Mesothelial cell of epicardium (in vitro differentiated cells): ENCODE data around the gene CRYGN. TPM values are rescaled to one million over a fixed set of nuclear protein-coding genes. Genes with fewer than 3 reads are reported as not detected.

ENCODE experiments used
- DNase-seq, 2 experiments: peaks; one replicate each; pipeline ENCODE4 v3.0.0; 2021; ENCODE audit warnings: low spot score in 2 of 2; ENCODE audit not compliant: unreplicated experiment in 2 of 2
- H3K27ac Mint-ChIP-seq: 2 replicates; pipeline ENCODE4 v1.8.0; 2021; ENCODE audit warnings: mixed read lengths
- H3K27me3 Mint-ChIP-seq: 2 replicates; pipeline ENCODE4 v1.8.0; 2021; ENCODE audit warnings: low read depth, mixed read lengths
- H3K36me3 Mint-ChIP-seq: 2 replicates; pipeline ENCODE4 v1.8.0; 2021; ENCODE audit warnings: mixed read lengths
- H3K4me1 Mint-ChIP-seq: 2 replicates; pipeline ENCODE4 v1.8.0; 2021; ENCODE audit warnings: mixed read lengths
- H3K4me3 Mint-ChIP-seq: 2 replicates; pipeline ENCODE4 v1.8.0; 2021; ENCODE audit warnings: mild to moderate bottlenecking, moderate library complexity, mixed read lengths
- H3K9me3 Mint-ChIP-seq: 2 replicates; pipeline ENCODE4 v1.8.0; 2021; ENCODE audit warnings: mixed read lengths
- total RNA-seq: library from RNA; stranded (reverse); gene quantifications from 3 replicates; pipeline ENCODE4 v1.2.1, GENCODE V29; 2021
- TF ChIP-seq, protein P1 (sequence below): fragments of 200-600 bp; sonication (generic); IDR thresholded peaks from one replicate; pipeline ENCODE4 v1.5.0; 2021; ENCODE audit warnings: antibody characterized with exemption; ENCODE audit not compliant: unreplicated experiment

Gene CRYGN
- total RNA-seq, 1 donor from 2014 or later = 9.4 TPM

DNA sequence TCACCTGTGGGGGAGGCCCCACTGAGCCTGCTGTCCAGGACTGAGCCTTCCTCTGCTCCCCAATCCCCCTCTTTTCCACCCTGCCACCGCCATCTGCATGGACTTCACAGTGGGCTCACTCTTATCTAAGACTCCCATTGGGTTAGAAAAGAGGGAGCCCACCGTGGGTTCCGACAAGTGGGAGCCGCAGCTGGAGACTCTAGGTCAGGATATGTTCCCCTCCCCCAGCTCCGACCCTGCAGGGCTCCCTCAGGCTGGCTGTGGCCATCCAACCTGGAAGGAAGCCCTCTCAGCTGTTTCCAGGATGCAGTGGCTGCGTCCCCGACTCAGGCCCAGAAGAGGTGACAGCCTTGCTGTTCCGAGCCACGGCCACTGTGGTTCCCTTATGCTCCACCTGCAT lies 34.9 kb downstream of the CRYGN start:
- Mint-ChIP-seq H3K4me1 (peaks cover 70% of the 10 kb centered on the region), H3K27me3 (no peaks in the 10 kb centered on the region), H3K27ac (peak overlapping the region; percentile 88), H3K36me3 (peaks cover 3% of the 10 kb centered on the region), H3K4me3 (no peak overlapping the region), H3K9me3 (no peaks in the 10 kb centered on the region)
- TF ChIP-seq, protein P1, sequence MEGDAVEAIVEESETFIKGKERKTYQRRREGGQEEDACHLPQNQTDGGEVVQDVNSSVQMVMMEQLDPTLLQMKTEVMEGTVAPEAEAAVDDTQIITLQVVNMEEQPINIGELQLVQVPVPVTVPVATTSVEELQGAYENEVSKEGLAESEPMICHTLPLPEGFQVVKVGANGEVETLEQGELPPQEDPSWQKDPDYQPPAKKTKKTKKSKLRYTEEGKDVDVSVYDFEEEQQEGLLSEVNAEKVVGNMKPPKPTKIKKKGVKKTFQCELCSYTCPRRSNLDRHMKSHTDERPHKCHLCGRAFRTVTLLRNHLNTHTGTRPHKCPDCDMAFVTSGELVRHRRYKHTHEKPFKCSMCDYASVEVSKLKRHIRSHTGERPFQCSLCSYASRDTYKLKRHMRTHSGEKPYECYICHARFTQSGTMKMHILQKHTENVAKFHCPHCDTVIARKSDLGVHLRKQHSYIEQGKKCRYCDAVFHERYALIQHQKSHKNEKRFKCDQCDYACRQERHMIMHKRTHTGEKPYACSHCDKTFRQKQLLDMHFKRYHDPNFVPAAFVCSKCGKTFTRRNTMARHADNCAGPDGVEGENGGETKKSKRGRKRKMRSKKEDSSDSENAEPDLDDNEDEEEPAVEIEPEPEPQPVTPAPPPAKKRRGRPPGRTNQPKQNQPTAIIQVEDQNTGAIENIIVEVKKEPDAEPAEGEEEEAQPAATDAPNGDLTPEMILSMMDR = no peak
- no peak for DNase-seq

DNA sequence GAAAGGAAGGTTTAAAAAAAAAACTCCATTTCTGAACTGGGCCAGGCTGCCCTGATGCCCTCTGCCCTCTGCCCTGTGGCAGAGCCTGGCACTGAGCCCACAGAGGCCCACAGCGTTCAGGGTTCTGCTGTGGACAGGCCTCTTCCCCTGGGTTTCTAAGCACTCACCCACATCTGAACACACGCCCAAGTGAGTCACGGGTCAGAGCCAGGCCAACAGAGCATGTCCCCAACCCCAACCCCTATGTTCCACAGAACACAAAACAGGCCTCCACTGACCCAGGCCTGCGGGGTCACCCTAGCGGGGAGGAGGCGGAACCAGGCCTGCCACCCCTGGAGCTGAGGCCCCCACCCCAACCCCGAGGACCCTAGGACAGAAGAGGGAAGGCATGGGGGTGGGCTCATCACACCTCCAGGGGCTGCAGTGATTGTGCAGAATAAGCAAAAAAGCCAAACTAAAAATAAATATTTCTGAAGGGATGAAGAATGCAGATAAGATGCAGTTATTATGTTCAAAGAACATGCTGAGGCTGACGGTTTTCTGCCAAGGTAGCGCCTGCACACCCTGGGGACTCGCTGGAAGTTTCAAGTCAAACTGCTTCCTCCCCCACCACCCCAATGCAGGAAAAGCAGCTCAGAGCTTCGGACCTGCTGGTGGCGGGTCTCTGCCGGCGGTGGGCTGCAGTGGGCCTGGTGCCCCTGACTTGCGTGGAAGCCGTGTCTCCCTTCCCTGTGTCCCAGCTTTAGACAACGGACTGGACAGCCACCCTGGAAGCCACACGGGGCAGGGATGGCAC lies 35.5 kb downstream of the CRYGN start:
- Mint-ChIP-seq H3K36me3 (peaks cover 3% of the 10 kb centered on the region), H3K4me3 (peak overlapping the region; percentile 22), H3K27me3 (no peaks in the 10 kb centered on the region), H3K9me3 (no peaks in the 10 kb centered on the region), H3K4me1 (peaks cover 72% of the 10 kb centered on the region), H3K27ac (peak overlapping the region; percentile 88)
- TF ChIP-seq, protein P1 = no peak
- no peak for DNase-seq

DNA sequence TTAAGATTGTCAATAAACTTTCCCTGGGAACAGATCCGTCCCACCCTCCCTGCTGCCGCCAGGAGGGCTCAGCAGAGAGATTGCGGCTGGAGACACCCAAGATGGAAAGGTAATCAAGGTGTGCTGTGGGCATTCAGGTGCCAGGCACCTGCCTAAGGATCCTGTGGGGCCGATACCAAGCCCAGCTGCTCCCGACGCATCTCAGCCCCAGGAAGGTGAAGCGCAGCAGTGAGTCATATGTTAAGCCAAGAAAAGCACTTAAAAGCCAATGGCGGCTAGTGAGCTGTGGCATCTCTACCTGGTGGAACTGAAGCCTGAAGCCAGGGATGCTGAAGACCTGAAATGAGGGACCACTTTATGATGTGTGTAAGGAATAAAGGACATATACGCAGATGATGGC lies 36.2 kb downstream of the CRYGN start:
- TF ChIP-seq, protein P1 = no peak
- Mint-ChIP-seq H3K4me3 (peak overlapping the region; percentile 24), H3K27me3 (no peaks in the 10 kb centered on the region), H3K36me3 (peaks cover 8% of the 10 kb centered on the region), H3K27ac (peak overlapping the region; percentile 88), H3K9me3 (no peaks in the 10 kb centered on the region), H3K4me1 (peaks cover 71% of the 10 kb centered on the region)
- DNase-seq = no peak

DNA sequence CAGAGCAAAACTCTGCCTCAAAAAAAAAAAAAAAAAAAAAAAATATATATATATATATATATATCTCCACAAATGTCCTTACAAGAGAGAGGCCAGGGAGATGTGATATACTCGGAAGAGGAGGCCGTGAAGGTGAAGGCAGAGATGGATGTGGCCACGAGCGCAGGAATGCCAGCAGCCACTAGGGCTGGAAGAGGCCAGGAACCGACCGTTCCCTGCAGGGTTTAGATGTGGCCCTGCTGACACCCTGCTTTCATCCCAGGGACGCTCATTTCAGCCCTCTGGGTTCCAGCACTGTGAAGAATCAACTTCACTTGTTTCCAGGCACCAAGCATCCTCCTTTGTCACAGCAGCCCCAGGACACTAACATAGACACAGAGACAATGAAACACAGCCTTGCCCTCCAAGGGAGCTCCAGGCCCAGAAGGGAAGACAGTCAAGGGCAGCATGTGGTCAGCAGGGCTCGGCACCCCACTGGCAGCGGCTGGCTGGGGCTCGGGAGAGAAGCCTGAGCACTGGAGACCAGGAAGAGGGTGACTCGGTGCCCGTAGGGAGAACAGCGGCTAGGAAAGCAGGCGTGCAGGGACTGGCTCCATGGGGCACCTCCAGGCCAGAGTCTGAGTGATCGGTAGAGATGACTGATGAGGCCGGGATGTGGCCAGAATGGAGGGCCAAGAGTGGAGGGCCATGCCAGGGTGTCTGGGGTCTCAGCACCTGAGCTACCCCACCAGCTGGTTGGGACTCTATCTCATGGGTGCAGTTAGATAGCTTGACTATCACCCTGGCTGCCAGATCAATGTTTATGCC lies 37.7 kb downstream of the CRYGN start:
- Mint-ChIP-seq H3K27ac (peak overlapping the region; percentile 85), H3K9me3 (no peaks in the 10 kb centered on the region), H3K36me3 (peaks cover 21% of the 10 kb centered on the region), H3K4me3 (no peak overlapping the region), H3K27me3 (no peaks in the 10 kb centered on the region), H3K4me1 (peaks cover 65% of the 10 kb centered on the region)
- no peak for DNase-seq
- TF ChIP-seq, protein P1 = no peak

DNA sequence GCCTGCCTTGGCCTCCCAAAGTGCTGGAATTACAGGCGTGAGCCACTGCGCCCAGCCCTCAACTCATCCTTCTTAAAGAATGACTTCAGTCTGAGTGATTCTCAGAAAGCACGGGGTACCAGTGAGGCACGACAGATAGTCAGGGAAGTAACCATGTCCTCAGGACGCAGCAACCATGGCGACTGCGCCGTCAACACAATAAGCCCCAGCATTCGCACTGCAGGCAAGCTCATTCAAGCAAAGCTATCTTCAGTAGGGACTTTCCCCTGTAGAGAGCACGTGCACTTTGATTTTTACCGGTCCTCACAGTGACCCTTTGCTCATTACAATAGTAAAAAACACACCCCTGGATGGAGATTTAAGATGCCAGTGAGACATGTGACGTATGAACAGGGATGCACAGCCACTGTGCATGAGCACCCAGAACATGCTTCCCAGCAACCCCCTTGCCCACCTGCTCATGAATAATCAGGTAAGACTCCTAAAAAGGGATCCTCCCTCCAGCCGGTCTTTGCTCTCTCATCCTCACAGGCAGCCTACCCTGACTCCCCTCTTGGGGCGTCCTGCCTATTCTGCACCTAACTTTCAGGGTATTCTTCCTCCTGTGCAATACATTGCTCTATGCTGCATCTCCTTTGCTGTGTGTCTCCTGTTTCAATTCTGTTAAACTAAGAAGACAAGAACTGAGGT lies 39.2 kb downstream of the CRYGN start:
- Mint-ChIP-seq H3K36me3 (peaks cover 25% of the 10 kb centered on the region), H3K9me3 (no peaks in the 10 kb centered on the region), H3K4me1 (peaks cover 51% of the 10 kb centered on the region), H3K27me3 (no peaks in the 10 kb centered on the region), H3K27ac (peak overlapping the region; percentile 57), H3K4me3 (no peak overlapping the region)
- no peak for DNase-seq
- TF ChIP-seq, protein P1 = no peak
